DND-41 (cell line): ENCODE results near the gene DHRS3.

Source experiments
- ATAC-seq: fragments of 200-7000 bp; cut with Tn5 transposase; 3 replicates; pipeline ENCODE4 v1.9.1; 2021; ENCODE audit warnings: low read depth; ENCODE audit not compliant: insufficient read depth
- DNase-seq: peaks from one replicate; pipeline ENCODE4 v3.0.0-alpha.2; 2020
- H2AFZ ChIP-seq: 2 replicates; pipeline ENCODE4 v1.6.0; 2012; ENCODE audit warnings: low read depth, low read length
- H3K27ac ChIP-seq: 2 replicates; pipeline ENCODE4 v1.5.1; 2012; ENCODE audit warnings: low read length, inconsistent platforms
- H3K27me3 ChIP-seq: fragments of 200-600 bp; sonication (generic); 2 replicates; pipeline ENCODE4 v1.6.0; 2012; ENCODE audit warnings: low read length, mild to moderate bottlenecking, inconsistent platforms; ENCODE audit not compliant: insufficient read depth, poor library complexity
- H3K36me3 ChIP-seq: 2 replicates; pipeline ENCODE4 v1.5.1; 2012; ENCODE audit warnings: low read length, inconsistent platforms; ENCODE audit not compliant: insufficient read depth
- H3K4me1 ChIP-seq: 2 replicates; pipeline ENCODE4 v1.5.1; 2012; ENCODE audit warnings: mild to moderate bottlenecking, low read length; ENCODE audit not compliant: insufficient read depth
- H3K4me2 ChIP-seq: 2 replicates; pipeline ENCODE4 v1.6.0; 2012; ENCODE audit warnings: mild to moderate bottlenecking, moderate library complexity, low read length, inconsistent platforms; ENCODE audit not compliant: insufficient read depth
- H3K4me3 ChIP-seq, 2 experiments: fragments of 200-600 bp in 1 of 2; shearing (Covaris generic) in 1 of 2; 2 replicates each; pipeline ENCODE4 v1.5.1; 2012 to 2016; ENCODE audit warnings: inconsistent platforms in 2 of 2, low read length in 2 of 2, mild to moderate bottlenecking in 2 of 2, low read depth in 1 of 2, moderate library complexity in 1 of 2
- H3K79me2 ChIP-seq: 2 replicates; pipeline ENCODE4 v1.6.0; 2012; ENCODE audit warnings: low read length, inconsistent platforms; ENCODE audit not compliant: insufficient read depth
- H3K9ac ChIP-seq: 2 replicates; pipeline ENCODE4 v1.6.0; 2012; ENCODE audit warnings: low read depth, mild to moderate bottlenecking, inconsistent platforms, low read length, moderate library complexity
- H3K9me3 ChIP-seq: 2 replicates; pipeline ENCODE4 v1.5.1; 2012; ENCODE audit warnings: low read length, moderate library complexity, mild to moderate bottlenecking, inconsistent platforms; ENCODE audit not compliant: insufficient read depth, severe bottlenecking
- H4K20me1 ChIP-seq: 2 replicates; pipeline ENCODE4 v1.6.0; 2012; ENCODE audit warnings: low read length; ENCODE audit not compliant: insufficient read depth
- CTCF ChIP-seq: IDR thresholded peaks from 2 replicates; pipeline ENCODE4 v1.5.1; 2012; ENCODE audit warnings: borderline replicate concordance, low read length, moderate library complexity, mild to moderate bottlenecking; ENCODE audit not compliant: poor library complexity, severe bottlenecking; ENCODE audit errors: extremely low read depth
- EZH2 ChIP-seq: IDR thresholded peaks from 3 replicates; pipeline ENCODE4 v1.6.1; 2012; ENCODE audit warnings: borderline replicate concordance, low read depth, mild to moderate bottlenecking, moderate library complexity, low read length, inconsistent platforms; ENCODE audit not compliant: severe bottlenecking

Gene DHRS3

GRCh38 chr1:12552111-12552888 is 65.7 kb downstream of the DHRS3 start:
- Histone ChIP-seq H3K9ac (no peak overlapping the region), H4K20me1 (no peaks in the 10 kb centered on the region), H3K9me3 (no peaks in the 10 kb centered on the region), H3K4me2 (no peak overlapping the region), H3K4me1 (no peaks in the 10 kb centered on the region), H3K79me2 (no peaks in the 10 kb centered on the region), H3K27ac (no peak overlapping the region), H3K27me3 (no peaks in the 10 kb centered on the region), H3K36me3 (no peaks in the 10 kb centered on the region), H2AFZ (no peak overlapping the region), H3K4me3 (no peak overlapping the region)
- DNase-seq (no peak), ATAC-seq (no peak)
- TF ChIP-seq CTCF (no peak), EZH2 (no peak)

GRCh38 chr1:12551584-12551983 is 66.4 kb downstream of the DHRS3 start:
- no peaks in the 10 kb centered on the region for H3K4me1 ChIP-seq
- no peaks in the 10 kb centered on the region for H3K9me3 ChIP-seq
- H3K27ac ChIP-seq, result no peak overlapping the region
- no peak overlapping the region for H2AFZ ChIP-seq
- no peak overlapping the region for H3K4me3 ChIP-seq
- no peaks in the 10 kb centered on the region for H3K36me3 ChIP-seq
- ATAC-seq (no peak), DNase-seq (no peak)
- no peaks in the 10 kb centered on the region for H4K20me1 ChIP-seq
- no peaks in the 10 kb centered on the region for H3K27me3 ChIP-seq
- H3K4me2 ChIP-seq, result no peak overlapping the region
- TF ChIP-seq EZH2 (no peak), CTCF (no peak)
- no peaks in the 10 kb centered on the region for H3K79me2 ChIP-seq
- H3K9ac ChIP-seq, result no peak overlapping the region

- Histone ChIP-seq H3K4me1 (no peaks in the 10 kb centered on the region), H3K36me3 (no peaks in the 10 kb centered on the region), H3K4me2 (no peak overlapping the region)
Observed at GRCh38 chr1:12549460-12550349, 68.3 kb downstream of the DHRS3 start.

More at GRCh38 chr1:12549460-12550349, 68.3 kb downstream of the DHRS3 start:
- H4K20me1 ChIP-seq, result no peaks in the 10 kb centered on the region
- H3K9ac ChIP-seq, result no peak overlapping the region
- no peak overlapping the region for H3K4me3 ChIP-seq
- ATAC-seq (no peak), DNase-seq (no peak)
- H2AFZ ChIP-seq, result no peak overlapping the region
- H3K79me2 ChIP-seq, result no peaks in the 10 kb centered on the region
- TF ChIP-seq CTCF (no peak), EZH2 (no peak)
- no peak overlapping the region for H3K27ac ChIP-seq
- H3K27me3 ChIP-seq, result no peaks in the 10 kb centered on the region
- H3K9me3 ChIP-seq, result no peaks in the 10 kb centered on the region
